SK-N-SH (cell line): Measurements from ENCODE around the gene CYP46A1. TPM values are rescaled to one million over a fixed set of nuclear protein-coding genes. Genes with fewer than 3 reads are reported as not detected.

Experiments
- CTCF ChIA-PET: fragments of 300-600, 350-600 bp; formaldehyde crosslinking; extraction: SDS; loops from one replicate; lab custom pipeline; 2021; lab: Yijun Ruan, JAX
- POLR2A ChIA-PET: fragments of 350-600 bp; sonication (Branson Sonifier 250); formaldehyde crosslinking; extraction: SDS; loops from one replicate; lab custom pipeline; 2020; ENCODE audit warnings: antibody characterized with exemption, inconsistent platforms; lab: Yijun Ruan, JAX
- DNase-seq: peaks from one replicate; pipeline ENCODE4 v3.0.0; 2012
- H2AFZ ChIP-seq: fragments of 200-600 bp; sonication (generic); 2 replicates; pipeline ENCODE4 v1.8.1; 2016; ENCODE audit warnings: antibody characterized with exemption, mild to moderate bottlenecking, low read depth
- H3F3A ChIP-seq: fragments of 200-600 bp; sonication (generic); replicated peaks from 2 replicates; pipeline ENCODE3; 2016; ENCODE audit warnings: antibody characterized with exemption, mild to moderate bottlenecking; ENCODE audit not compliant: insufficient read depth
- H3K27ac ChIP-seq, 2 experiments: fragments of 200-500 bp in 1 of 2; fragments of 200-600 bp in 1 of 2; sonication (Bioruptor generic) in 1 of 2; sonication (generic), shearing (Covaris generic) in 1 of 2; 2 replicates each; pipeline versions ENCODE4 v1.5.1 to v1.6.1; 2014 to 2016; ENCODE audit warnings: low read depth in 2 of 2, inconsistent platforms in 1 of 2, low read length in 1 of 2, mild to moderate bottlenecking in 1 of 2, mixed read lengths in 1 of 2
- H3K27me3 ChIP-seq: fragments of 200-600 bp; sonication (generic), shearing (Covaris generic); 2 replicates; pipeline ENCODE4 v1.6.1; 2016; ENCODE audit warnings: mixed run types; ENCODE audit not compliant: insufficient read depth
- H3K36me3 ChIP-seq, 2 experiments: fragments of 200-500 bp in 1 of 2; fragments of 200-600 bp in 1 of 2; sonication (Bioruptor generic) in 1 of 2; sonication (generic) in 1 of 2; replicated peaks in 1 of 2; 2 replicates each; pipeline versions ENCODE3 to v1.5.1; 2014 to 2016; ENCODE audit warnings: low read length in 1 of 2, mild to moderate bottlenecking in 1 of 2; ENCODE audit not compliant: insufficient read depth in 2 of 2, control insufficient read depth in 1 of 2
- H3K4me1 ChIP-seq, 2 experiments: fragments of 200-500 bp in 1 of 2; fragments of 200-600 bp in 1 of 2; sonication (Bioruptor generic) in 1 of 2; sonication (generic), shearing (Covaris generic) in 1 of 2; 2 replicates each; pipeline versions ENCODE4 v1.5.1 to v1.6.1; 2014 to 2016; ENCODE audit warnings: low read depth in 1 of 2, low read length in 1 of 2, mixed run types in 1 of 2; ENCODE audit not compliant: insufficient read depth in 2 of 2, control insufficient read depth in 1 of 2
- H3K4me2 ChIP-seq: fragments of 200-600 bp; sonication (generic), shearing (Covaris generic); 2 replicates; pipeline ENCODE4 v1.6.1; 2017; ENCODE audit warnings: mixed run types
- H3K4me3 ChIP-seq, 2 experiments: fragments of 200-500 bp in 1 of 2; fragments of 200-600 bp in 1 of 2; sonication (Bioruptor generic) in 1 of 2; sonication (generic), shearing (Covaris generic) in 1 of 2; 2 replicates each; pipeline versions ENCODE4 v1.5.1 to v1.8.1; 2014 to 2016; ENCODE audit warnings: low read depth in 2 of 2, inconsistent platforms in 1 of 2, low read length in 1 of 2, mild to moderate bottlenecking in 1 of 2, mixed read lengths in 1 of 2, moderate library complexity in 1 of 2
- H3K79me2 ChIP-seq: fragments of 200-600 bp; sonication (generic); 2 replicates; pipeline ENCODE4 v1.8.1; 2017; ENCODE audit warnings: mild to moderate bottlenecking; ENCODE audit not compliant: insufficient read depth
- H3K9ac ChIP-seq: fragments of 200-600 bp; sonication (generic); 2 replicates; pipeline ENCODE4 v1.6.1; 2017; ENCODE audit warnings: mixed run types
- H3K9me2 ChIP-seq: fragments of 200-600 bp; sonication (generic); 2 replicates; pipeline ENCODE4 v1.6.1; 2017; ENCODE audit warnings: mixed run types
- H3K9me3 ChIP-seq: fragments of 200-600 bp; sonication (generic); 2 replicates; pipeline ENCODE4 v1.6.1; 2017; ENCODE audit warnings: mixed run types, mild to moderate bottlenecking, moderate library complexity
- H4K20me1 ChIP-seq: fragments of 200-600 bp; sonication (generic); 2 replicates; pipeline ENCODE4 v1.6.1; 2017; ENCODE audit warnings: mild to moderate bottlenecking, mixed run types; ENCODE audit not compliant: insufficient read depth
- CHD2 ChIP-seq: fragments of 150-350 bp; IDR thresholded peaks from 2 replicates; pipeline ENCODE4 v1.6.1; 2018; ENCODE audit warnings: low read length; ENCODE audit not compliant: partially characterized antibody
- ELF1 ChIP-seq: IDR thresholded peaks from 2 replicates; pipeline ENCODE4 v1.4.0; 2012
- EP300 ChIP-seq, 2 experiments: IDR thresholded peaks; 2 replicates each; pipeline versions ENCODE4 v1.4.0 to v1.6.1; 2012; ENCODE audit warnings: borderline replicate concordance in 1 of 2, low read depth in 1 of 2, low read length in 1 of 2
- EZH2phosphoT487 ChIP-seq: fragments of 200-600 bp; sonication (generic); IDR thresholded peaks from 2 replicates; pipeline ENCODE4 v1.6.1; 2017; ENCODE audit warnings: low read depth, mixed run types, mild to moderate bottlenecking, antibody characterized with exemption, moderate library complexity, borderline replicate concordance
- FOSL2 ChIP-seq: IDR thresholded peaks from 2 replicates; pipeline ENCODE4 v1.4.0; 2012; ENCODE audit warnings: low read depth, mild to moderate bottlenecking, moderate library complexity, borderline replicate concordance
- GABPA ChIP-seq: IDR thresholded peaks from 2 replicates; pipeline ENCODE4 v1.4.0; 2012; ENCODE audit warnings: low read depth, mild to moderate bottlenecking
- MEF2A ChIP-seq: IDR thresholded peaks from 2 replicates; pipeline ENCODE4 v1.4.0; 2012; ENCODE audit warnings: low read depth, borderline replicate concordance
- MXI1 ChIP-seq: IDR thresholded peaks from 2 replicates; pipeline ENCODE4 v1.6.1; 2012; ENCODE audit warnings: mild to moderate bottlenecking, low read depth, low read length, improper control_type of control experiment
- NRF1 ChIP-seq: IDR thresholded peaks from 2 replicates; pipeline ENCODE4 v1.6.1; 2012; ENCODE audit warnings: low read depth, mild to moderate bottlenecking, low read length
- RFX5 ChIP-seq: IDR thresholded peaks from 2 replicates; pipeline ENCODE4 v1.6.1; 2012; ENCODE audit warnings: mild to moderate bottlenecking, improper control_type of control experiment, low read length
- SMC3 ChIP-seq: IDR thresholded peaks from 2 replicates; pipeline ENCODE4 v1.6.1; 2012; ENCODE audit warnings: low read depth, low read length, improper control_type of control experiment
- TEAD4 ChIP-seq: IDR thresholded peaks from 2 replicates; pipeline ENCODE4 v1.4.0; 2012; ENCODE audit warnings: mild to moderate bottlenecking, borderline replicate concordance; ENCODE audit not compliant: insufficient read depth
- WGBS: methylation state at CpG from one replicate; pipeline ENCODE4 v1.1.6; 2017; ENCODE audit warnings: low lambda C conversion rate; 5-methylcytosine and 5-hydroxymethylcytosine counted together
- polyA plus RNA-seq, 3 experiments: library from polyadenylated mRNA; depleted of rRNA; stranded (reverse); fragments of >200 nt; gene quantifications; 2 replicates each; pipeline ENCODE4 v1.2.3, GENCODE V29; 2012
- TF ChIP-seq, protein P1 (sequence below): fragments of 150-350 bp; IDR thresholded peaks from 2 replicates; pipeline ENCODE4 v1.6.1; 2017; ENCODE audit warnings: antibody characterized with exemption, low read length, low read depth, borderline replicate concordance
- TF ChIP-seq, protein P2 (sequence below): IDR thresholded peaks from 2 replicates; pipeline ENCODE4 v1.6.1; 2012; ENCODE audit warnings: mild to moderate bottlenecking, low read depth, low read length, moderate library complexity
- TF ChIP-seq, protein P3 (sequence below): fragments of 200-600 bp; sonication (generic); IDR thresholded peaks from 2 replicates; pipeline ENCODE4 v1.6.1; 2017; ENCODE audit warnings: antibody characterized with exemption, mild to moderate bottlenecking, moderate library complexity

The CYP46A1 gene
- polyA plus RNA-seq, 1 of the 3 experiments (the other 2 are of a cell fraction), result 0.30 TPM

DNA sequence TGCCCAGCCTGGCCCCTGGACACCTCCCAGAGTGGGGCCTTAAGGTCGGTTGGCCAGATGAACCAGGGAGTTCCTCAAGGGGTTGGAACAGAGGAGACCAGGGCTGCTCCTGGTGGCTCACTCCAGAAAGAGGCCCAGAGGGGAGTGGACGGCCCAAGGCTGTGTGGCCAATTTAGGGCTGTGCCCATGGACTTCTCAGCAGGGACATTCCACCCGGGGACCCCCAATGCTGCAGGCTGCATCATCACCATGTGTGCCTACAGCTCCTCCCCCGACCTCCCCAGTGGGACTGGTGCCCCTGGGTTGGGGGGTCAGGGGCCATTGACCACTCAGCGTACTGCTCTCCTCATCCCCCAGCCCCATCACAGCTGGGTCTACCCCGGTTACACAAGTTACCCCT is 17.6 kb upstream of the CYP46A1 start:
- H3K36me3 ChIP-seq, result no peaks in the 10 kb centered on the region
- H3K27me3 ChIP-seq, result no peaks in the 10 kb centered on the region
- H3K9ac ChIP-seq, result no peak overlapping the region
- H3K4me2 ChIP-seq, result no peak overlapping the region
- H2AFZ ChIP-seq, result no peak overlapping the region
- peaks cover 0 to 7% of the 10 kb centered on the region in 2 experiments; a peak in 1 of 4 replicates for H3K4me1 ChIP-seq
- H4K20me1 ChIP-seq, result no peaks in the 10 kb centered on the region
- POLR2A ChIA-PET, result no interaction called here
- H3K4me3 ChIP-seq, result no peak overlapping the region
- CTCF ChIA-PET, result no interaction called here
- no peak overlapping the region for H3K27ac ChIP-seq
- TF ChIP-seq GABPA, result no peak
- no peak for DNase-seq
- H3K79me2 ChIP-seq, result no peaks in the 10 kb centered on the region
- no peaks in the 10 kb centered on the region for H3F3A ChIP-seq
- H3K9me2 ChIP-seq, result no peaks in the 10 kb centered on the region
- WGBS, result 40% methylated on average over 2 of the region's 6 CpGs
- H3K9me3 ChIP-seq, result no peaks in the 10 kb centered on the region

- peaks cover 0 to 7% of the 10 kb centered on the region in 2 experiments; a peak in 1 of 4 replicates for H3K4me1 ChIP-seq
- WGBS, result 72% methylated on average over 2 of the region's 2 CpGs
- H3K27me3 ChIP-seq, result no peaks in the 10 kb centered on the region
- H3K4me3 ChIP-seq, result no peak overlapping the region
- H3K4me2 ChIP-seq, result no peak overlapping the region
- H2AFZ ChIP-seq, result no peak overlapping the region
- no peak for DNase-seq
- H3K9me2 ChIP-seq, result no peaks in the 10 kb centered on the region
- no peaks in the 10 kb centered on the region for H3K79me2 ChIP-seq
- no peaks in the 10 kb centered on the region for H3F3A ChIP-seq
- H4K20me1 ChIP-seq, result no peaks in the 10 kb centered on the region
- POLR2A ChIA-PET, result no interaction called here
- no peak overlapping the region for H3K9ac ChIP-seq
- CTCF ChIA-PET, result interaction anchor here (1.4 kb wide), 1 partner anchor 12 kb away, joined by 4 read pairs; no protein-coding TSS in a partner anchor
- no peak for TF ChIP-seq TEAD4
- TF ChIP-seq MEF2A, result no peak
- TF ChIP-seq, all 33 proteins: peak for 0
- no peak overlapping the region for H3K27ac ChIP-seq
- H3K9me3 ChIP-seq, result no peaks in the 10 kb centered on the region
- no peaks in the 10 kb centered on the region for H3K36me3 ChIP-seq
Measured at GRCh38 chr14:99667045-99667444, 17.1 kb upstream of the CYP46A1 start.

DNA sequence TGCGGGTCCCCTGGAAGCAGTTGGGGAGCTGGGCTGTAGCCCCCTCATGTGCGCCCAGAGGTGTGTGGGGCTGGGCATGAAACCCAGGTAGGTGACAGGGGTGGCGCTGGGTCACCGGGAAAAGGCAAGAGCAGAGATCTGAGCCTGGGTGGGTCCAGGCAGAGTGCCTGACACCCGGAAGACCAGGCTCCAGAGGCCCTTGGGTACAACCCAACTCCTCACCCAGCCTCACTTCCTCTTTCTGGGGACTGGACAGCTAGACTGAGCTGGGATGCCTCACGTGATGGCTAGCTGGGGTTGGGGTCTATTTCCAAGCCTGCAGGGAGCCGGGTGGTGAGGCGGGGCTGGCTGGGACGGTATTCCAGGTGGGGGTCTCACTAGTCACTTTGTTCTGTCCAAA is 16.3 kb upstream of the CYP46A1 start:
- H3K27ac ChIP-seq, result no peak overlapping the region
- no peaks in the 10 kb centered on the region for H3K36me3 ChIP-seq
- no peak overlapping the region for H3K9ac ChIP-seq
- no peaks in the 10 kb centered on the region for H4K20me1 ChIP-seq
- no peaks in the 10 kb centered on the region for H3K27me3 ChIP-seq
- no peak overlapping the region for H2AFZ ChIP-seq
- ChIA-PET CTCF (interaction anchor here (0.8 to 1.4 kb wide), 3 partner anchors 12 to 218 kb away, joined by 4 to 8 read pairs (median 4); no protein-coding TSS in a partner anchor), POLR2A (no interaction called here)
- H3K4me2 ChIP-seq, result no peak overlapping the region
- no peaks in the 10 kb centered on the region for H3K9me2 ChIP-seq
- DNase-seq, result no peak
- TF ChIP-seq ELF1, result no peak
- TF ChIP-seq RFX5, result no peak
- TF ChIP-seq, protein P1, sequence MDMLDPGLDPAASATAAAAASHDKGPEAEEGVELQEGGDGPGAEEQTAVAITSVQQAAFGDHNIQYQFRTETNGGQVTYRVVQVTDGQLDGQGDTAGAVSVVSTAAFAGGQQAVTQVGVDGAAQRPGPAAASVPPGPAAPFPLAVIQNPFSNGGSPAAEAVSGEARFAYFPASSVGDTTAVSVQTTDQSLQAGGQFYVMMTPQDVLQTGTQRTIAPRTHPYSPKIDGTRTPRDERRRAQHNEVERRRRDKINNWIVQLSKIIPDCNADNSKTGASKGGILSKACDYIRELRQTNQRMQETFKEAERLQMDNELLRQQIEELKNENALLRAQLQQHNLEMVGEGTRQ, result no peak
- TF ChIP-seq EZH2phosphoT487, result no peak
- TF ChIP-seq, protein P2, sequence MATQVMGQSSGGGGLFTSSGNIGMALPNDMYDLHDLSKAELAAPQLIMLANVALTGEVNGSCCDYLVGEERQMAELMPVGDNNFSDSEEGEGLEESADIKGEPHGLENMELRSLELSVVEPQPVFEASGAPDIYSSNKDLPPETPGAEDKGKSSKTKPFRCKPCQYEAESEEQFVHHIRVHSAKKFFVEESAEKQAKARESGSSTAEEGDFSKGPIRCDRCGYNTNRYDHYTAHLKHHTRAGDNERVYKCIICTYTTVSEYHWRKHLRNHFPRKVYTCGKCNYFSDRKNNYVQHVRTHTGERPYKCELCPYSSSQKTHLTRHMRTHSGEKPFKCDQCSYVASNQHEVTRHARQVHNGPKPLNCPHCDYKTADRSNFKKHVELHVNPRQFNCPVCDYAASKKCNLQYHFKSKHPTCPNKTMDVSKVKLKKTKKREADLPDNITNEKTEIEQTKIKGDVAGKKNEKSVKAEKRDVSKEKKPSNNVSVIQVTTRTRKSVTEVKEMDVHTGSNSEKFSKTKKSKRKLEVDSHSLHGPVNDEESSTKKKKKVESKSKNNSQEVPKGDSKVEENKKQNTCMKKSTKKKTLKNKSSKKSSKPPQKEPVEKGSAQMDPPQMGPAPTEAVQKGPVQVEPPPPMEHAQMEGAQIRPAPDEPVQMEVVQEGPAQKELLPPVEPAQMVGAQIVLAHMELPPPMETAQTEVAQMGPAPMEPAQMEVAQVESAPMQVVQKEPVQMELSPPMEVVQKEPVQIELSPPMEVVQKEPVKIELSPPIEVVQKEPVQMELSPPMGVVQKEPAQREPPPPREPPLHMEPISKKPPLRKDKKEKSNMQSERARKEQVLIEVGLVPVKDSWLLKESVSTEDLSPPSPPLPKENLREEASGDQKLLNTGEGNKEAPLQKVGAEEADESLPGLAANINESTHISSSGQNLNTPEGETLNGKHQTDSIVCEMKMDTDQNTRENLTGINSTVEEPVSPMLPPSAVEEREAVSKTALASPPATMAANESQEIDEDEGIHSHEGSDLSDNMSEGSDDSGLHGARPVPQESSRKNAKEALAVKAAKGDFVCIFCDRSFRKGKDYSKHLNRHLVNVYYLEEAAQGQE, result no peak
- TF ChIP-seq FOSL2, result no peak
- no peak for TF ChIP-seq CHD2
- no peak for TF ChIP-seq NRF1
- no peak for TF ChIP-seq SMC3
- TF ChIP-seq MXI1, result no peak
- TF ChIP-seq, protein P3, sequence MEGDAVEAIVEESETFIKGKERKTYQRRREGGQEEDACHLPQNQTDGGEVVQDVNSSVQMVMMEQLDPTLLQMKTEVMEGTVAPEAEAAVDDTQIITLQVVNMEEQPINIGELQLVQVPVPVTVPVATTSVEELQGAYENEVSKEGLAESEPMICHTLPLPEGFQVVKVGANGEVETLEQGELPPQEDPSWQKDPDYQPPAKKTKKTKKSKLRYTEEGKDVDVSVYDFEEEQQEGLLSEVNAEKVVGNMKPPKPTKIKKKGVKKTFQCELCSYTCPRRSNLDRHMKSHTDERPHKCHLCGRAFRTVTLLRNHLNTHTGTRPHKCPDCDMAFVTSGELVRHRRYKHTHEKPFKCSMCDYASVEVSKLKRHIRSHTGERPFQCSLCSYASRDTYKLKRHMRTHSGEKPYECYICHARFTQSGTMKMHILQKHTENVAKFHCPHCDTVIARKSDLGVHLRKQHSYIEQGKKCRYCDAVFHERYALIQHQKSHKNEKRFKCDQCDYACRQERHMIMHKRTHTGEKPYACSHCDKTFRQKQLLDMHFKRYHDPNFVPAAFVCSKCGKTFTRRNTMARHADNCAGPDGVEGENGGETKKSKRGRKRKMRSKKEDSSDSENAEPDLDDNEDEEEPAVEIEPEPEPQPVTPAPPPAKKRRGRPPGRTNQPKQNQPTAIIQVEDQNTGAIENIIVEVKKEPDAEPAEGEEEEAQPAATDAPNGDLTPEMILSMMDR, result no peak
- no peak for TF ChIP-seq EP300 (IDR thresholded peaks at IDR 0.05; ENCODE audit: borderline replicate concordance in 1 of 2, low read depth in 1 of 2, low read length in 1 of 2)
- H3K79me2 ChIP-seq, result no peaks in the 10 kb centered on the region
- no peak overlapping the region for H3K4me3 ChIP-seq
- peaks cover 0 to 7% of the 10 kb centered on the region in 2 experiments; a peak in 1 of 4 replicates for H3K4me1 ChIP-seq
- H3K9me3 ChIP-seq, result no peaks in the 10 kb centered on the region
- no peaks in the 10 kb centered on the region for H3F3A ChIP-seq
- WGBS, result 94% methylated on average over 3 of the region's 9 CpGs
